HCT116 (cell line): ENCODE measurements around the gene ERAL1. TPM values are rescaled to one million over a fixed set of nuclear protein-coding genes. Genes with fewer than 3 reads are reported as not detected.
"Not testable (repeated sequence)": the region's sequence is repeated elsewhere in the genome, so short reads cannot be mapped to it uniquely, and the experiment has no call there.

Experiments used
- ATAC-seq: fragments of 200-7000 bp; cut with Tn5 transposase; 2 replicates; pipeline ENCODE4 v1.9.1; 2020; ENCODE audit warnings: mild to moderate bottlenecking, moderate library complexity
- BruUV-seq: library from RNA; stranded (reverse); fragments of 400-500 nt; replicated peaks from 2 replicates; lab custom pipeline; 2021; lab: Mats Ljungman, UMichigan
- CTCF ChIA-PET: fragments of 300-600 bp; sonication (Branson Sonifier 250); formaldehyde crosslinking; loops from one replicate; lab custom pipeline; 2021; ENCODE audit warnings: antibody characterized with exemption; lab: Charles Lee
- POLR2A ChIA-PET: fragments of 300-600, 350-600 bp; sonication (Branson Sonifier 250); formaldehyde crosslinking; loops from one replicate; lab custom pipeline; 2021; ENCODE audit warnings: antibody characterized with exemption; lab: Charles Lee
- RAD21 ChIA-PET, 2 experiments: fragments of 300-600 bp; sonication (Branson Sonifier 250); formaldehyde crosslinking; loops; one replicate each; lab custom pipeline; 2023; ENCODE audit warnings: low total read pairs in 2 of 2; ENCODE audit not compliant: uncharacterized antibody in 2 of 2, unreplicated experiment in 2 of 2, low non-redundant PET in 1 of 2; lab: Charles Lee
- DNase-seq: peaks from one replicate; pipeline ENCODE4 v3.0.0-alpha.2; 2010; ENCODE audit warnings: low read depth, low spot score
- H2AFZ ChIP-seq: fragments of 200-600 bp; shearing (Covaris generic), sonication (generic); 2 replicates; pipeline ENCODE4 v1.6.1; 2017; ENCODE audit warnings: low read depth, mixed run types, mixed read lengths, antibody characterized with exemption, low read length; ENCODE audit not compliant: poor library complexity, severe bottlenecking
- H3K27ac ChIP-seq: 2 replicates; pipeline ENCODE4 v1.5.1; 2012; ENCODE audit warnings: low read depth, low read length
- H3K27me3 ChIP-seq: fragments of 200-600 bp; sonication (generic); 2 replicates; pipeline ENCODE4 v1.6.1; 2016; ENCODE audit warnings: mixed run types, low read length, mixed read lengths; ENCODE audit not compliant: insufficient read depth
- H3K36me3 ChIP-seq, 2 experiments: fragments of 200-500 bp in 1 of 2; fragments of 200-600 bp in 1 of 2; sonication (Bioruptor generic) in 1 of 2; sonication (generic) in 1 of 2; 2 replicates each; pipeline versions ENCODE4 v1.5.1 to v1.6.1; 2014 to 2016; ENCODE audit warnings: low read length in 2 of 2, inconsistent platforms in 1 of 2, mixed read lengths in 1 of 2, mixed run types in 1 of 2; ENCODE audit not compliant: insufficient read depth in 2 of 2, control insufficient read depth in 1 of 2
- H3K4me1 ChIP-seq, 2 experiments: fragments of 200-600 bp in 1 of 2; sonication (generic) in 1 of 2; 2 replicates each; pipeline versions ENCODE4 v1.5.1 to v1.6.1; 2012 to 2017; ENCODE audit warnings: low read length in 2 of 2, inconsistent platforms in 1 of 2, mild to moderate bottlenecking in 1 of 2, mixed read lengths in 1 of 2, mixed run types in 1 of 2, moderate library complexity in 1 of 2; ENCODE audit not compliant: insufficient read depth in 2 of 2, control insufficient read depth in 1 of 2
- H3K4me2 ChIP-seq: fragments of 200-600 bp; sonication (generic); 2 replicates; pipeline ENCODE4 v1.6.1; 2017; ENCODE audit warnings: mixed run types, low read length, mixed read lengths
- H3K4me3 ChIP-seq, 2 experiments: fragments of 200-600 bp in 1 of 2; sonication (generic) in 1 of 2; replicated peaks in 1 of 2; 2 replicates each; pipeline ENCODE4 v1.5.1; 2011 to 2016; ENCODE audit warnings: low read length in 2 of 2, control low read depth in 1 of 2, low read depth in 1 of 2, mild to moderate bottlenecking in 1 of 2, mixed read lengths in 1 of 2, mixed run types in 1 of 2
- H3K79me2 ChIP-seq: fragments of 200-600 bp; sonication (generic); 2 replicates; pipeline ENCODE4 v1.6.1; 2017; ENCODE audit warnings: mild to moderate bottlenecking, mixed run types, low read length, moderate library complexity, mixed read lengths; ENCODE audit not compliant: insufficient read depth
- H3K9ac ChIP-seq: fragments of 200-600 bp; sonication (generic); 2 replicates; pipeline ENCODE4 v1.6.1; 2016; ENCODE audit warnings: low read length, mixed read lengths
- H3K9me2 ChIP-seq: fragments of 200-600 bp; sonication (generic), shearing (Covaris generic); 2 replicates; pipeline ENCODE4 v1.6.1; 2017; ENCODE audit warnings: mixed run types, mild to moderate bottlenecking, moderate library complexity; ENCODE audit not compliant: insufficient read depth
- H3K9me3 ChIP-seq, 2 experiments: fragments of 200-500 bp in 1 of 2; fragments of 200-600 bp in 1 of 2; sonication (Bioruptor generic) in 1 of 2; sonication (generic) in 1 of 2; 2 replicates each; pipeline ENCODE4 v1.6.1; 2014 to 2017; ENCODE audit warnings: low read length in 2 of 2, mixed read lengths in 2 of 2, inconsistent platforms in 1 of 2, low read depth in 1 of 2, mild to moderate bottlenecking in 1 of 2, mixed run types in 1 of 2, moderate library complexity in 1 of 2; ENCODE audit not compliant: control insufficient read depth in 1 of 2, insufficient read depth in 1 of 2
- H4K20me1 ChIP-seq: fragments of 200-600 bp; sonication (generic), shearing (Covaris generic); 2 replicates; pipeline ENCODE4 v1.6.1; 2017; ENCODE audit warnings: mixed run types, mild to moderate bottlenecking, moderate library complexity; ENCODE audit not compliant: insufficient read depth
- CBX3 ChIP-seq: IDR thresholded peaks from 2 replicates; pipeline ENCODE4 v1.6.1; 2012; ENCODE audit warnings: low read depth
- CEBPB ChIP-seq: IDR thresholded peaks from 2 replicates; pipeline ENCODE4 v1.6.1; 2012; ENCODE audit warnings: low read depth
- EGR1 ChIP-seq: IDR thresholded peaks from 2 replicates; pipeline ENCODE4 v1.6.1; 2012; ENCODE audit warnings: low read depth
- TCF7L2 ChIP-seq: IDR thresholded peaks from 2 replicates; pipeline ENCODE4 v1.7.0; 2011; ENCODE audit warnings: borderline replicate concordance, inconsistent platforms; ENCODE audit not compliant: insufficient read depth, insufficient read length; ENCODE audit errors: extremely low read depth
- intact Hi-C: fragments of 100-400 bp; cut with micrococcal nuclease; formaldehyde crosslinking; loops from 2 replicates; pipeline ENCODE4 v1.10.0; 2022
- total RNA-seq: library from RNA; stranded (reverse); gene quantifications from one replicate; pipeline ENCODE4 v1.2.1, GENCODE V29; 2021; ENCODE audit not compliant: unreplicated experiment

ERAL1 gene
- total RNA-seq, 1 experiment from 2014 or later = 52.0 TPM

DNA sequence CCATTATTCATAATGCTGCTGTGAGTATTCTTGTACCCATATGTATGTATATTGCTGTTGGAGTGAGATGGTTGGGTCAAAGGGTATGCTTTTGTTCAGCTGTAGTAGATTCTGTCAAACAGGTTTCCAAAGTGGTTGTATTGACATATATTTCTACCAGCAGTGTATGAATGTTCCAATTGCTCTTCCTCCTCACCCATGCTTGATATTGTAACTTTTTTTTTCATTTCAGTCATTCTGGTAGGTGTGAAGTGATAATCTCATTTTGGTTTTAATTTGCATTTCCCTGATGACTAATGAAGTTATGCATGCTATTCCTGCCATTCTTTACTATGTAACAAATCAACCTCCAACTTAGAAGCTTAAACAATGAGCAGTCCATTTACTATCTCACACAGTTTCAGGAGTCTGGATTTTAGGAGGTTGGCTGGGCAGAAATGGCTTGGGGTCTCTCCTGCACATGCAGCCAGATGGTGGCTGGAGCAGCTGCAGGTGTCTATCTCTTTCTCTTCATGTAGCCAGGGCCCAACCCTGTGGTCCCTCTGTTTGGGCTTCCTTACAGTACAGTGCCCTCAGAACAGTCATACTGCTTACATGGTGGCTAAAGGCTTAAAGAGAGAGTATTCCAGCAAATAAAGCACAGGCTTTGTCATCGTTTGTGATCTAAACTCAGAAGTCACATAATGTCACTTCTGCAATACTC lies 21.2 kb downstream of the ERAL1 start:
- no peaks in the 10 kb centered on the region for H3K9me3 ChIP-seq
- ATAC-seq = no peak
- H3K79me2 ChIP-seq = no peaks in the 10 kb centered on the region
- H3K27me3 ChIP-seq = no peaks in the 10 kb centered on the region
- BruUV-seq = no TSS peak
- H3K9me2 ChIP-seq = no peaks in the 10 kb centered on the region
- ChIA-PET POLR2A (no interaction called here), RAD21 (no interaction called here), CTCF (interaction anchor here (0.9 kb wide), 1 partner anchor 112 kb away, joined by 3 read pairs; no protein-coding TSS in a partner anchor)
- H4K20me1 ChIP-seq = no peaks in the 10 kb centered on the region
- no peak for TF ChIP-seq TCF7L2
- TF ChIP-seq EGR1 = no peak
- no peak for TF ChIP-seq CEBPB
- no peak for TF ChIP-seq CBX3
- H3K9ac ChIP-seq = no peak overlapping the region
- H2AFZ ChIP-seq = no peak overlapping the region
- H3K4me3 ChIP-seq = no peak overlapping the region
- no peak overlapping the region for H3K4me2 ChIP-seq
- DNase-seq = no peak
- H3K36me3 ChIP-seq = 0 out of 4 replicates have a peak, but pooled peaks cover 0 to 2% of the 10 kb centered on the region in 2 experiments
- H3K27ac ChIP-seq = no peak overlapping the region
- no peaks in the 10 kb centered on the region; a peak in 1 of 4 replicates for H3K4me1 ChIP-seq
- intact Hi-C loops = no loop called here

DNA sequence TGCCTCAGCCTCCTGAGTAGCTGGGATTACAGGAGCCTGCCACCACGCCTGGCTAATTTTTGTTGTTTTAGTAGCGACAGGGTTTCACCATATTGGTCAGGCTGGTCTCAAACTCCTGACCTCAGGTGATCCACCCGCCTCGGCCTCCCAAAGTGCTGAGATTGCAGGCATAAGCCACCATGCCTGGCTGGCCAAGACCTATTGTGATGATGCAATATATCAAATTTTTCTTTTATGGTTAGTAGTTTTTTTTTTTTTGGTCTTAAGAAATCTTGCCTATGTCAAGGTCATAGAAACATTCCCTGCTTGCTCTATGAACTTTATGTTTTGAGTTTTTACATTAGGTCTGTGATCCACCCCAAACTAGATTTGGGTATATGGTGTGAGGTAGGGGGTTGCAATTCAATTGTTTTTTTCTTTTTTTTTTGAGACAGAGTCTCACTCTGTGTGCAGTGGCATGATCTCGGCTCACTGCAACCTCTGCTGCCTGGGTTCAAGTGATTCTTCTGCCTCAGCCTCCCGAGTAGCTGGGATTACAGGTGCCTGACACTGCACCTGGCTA lies 22.4 kb downstream of the ERAL1 start:
- RAD21 ChIA-PET = interaction anchor here in 1 of 2 experiments (0.6 kb wide), 1 partner anchor 150 kb away, joined by 7 read pairs; no protein-coding TSS in a partner anchor

More for the DNA sequence above, 22.4 kb downstream of the ERAL1 start:
- H3K79me2 ChIP-seq, CTCF ChIA-PET, H3K9me2 ChIP-seq, H3K9me3 ChIP-seq, H3K4me1 ChIP-seq, POLR2A ChIA-PET, H3K9ac ChIP-seq, H4K20me1 ChIP-seq, BruUV-seq, H2AFZ ChIP-seq, H3K4me2 ChIP-seq, H3K36me3 ChIP-seq, DNase-seq, H3K4me3 ChIP-seq, ATAC-seq, H3K27me3 ChIP-seq, intact Hi-C loops, H3K27ac ChIP-seq: not testable (repeated sequence)
